ENCODE measurements around the gene KLHDC3. TPM values are rescaled to one million over a fixed set of nuclear protein-coding genes. Genes with fewer than 3 reads are reported as not detected.

The KLHDC3 gene
- total and polyA plus RNA-seq, 2 of the 13 experiments (the other 11 are each of a cell fraction or from before 2014, with no cell fraction given): 78.3 to 91.5 TPM

- TF ChIP-seq CSRNP1 (CRISPR knock-in tag; IDR thresholded peaks at IDR 0.05): peak; percentile 68; the same call in 1 of the 2 replicates
- 0 out of 2 replicates have a peak, but pooled peaks have one; percentile 26 for TF ChIP-seq MLXIP (CRISPR knock-in tag; IDR thresholded peaks at IDR 0.05; ENCODE audit: borderline replicate concordance)
- no peak for TF ChIP-seq TEAD2 (CRISPR knock-in tag; IDR thresholded peaks at IDR 0.05)
- TF ChIP-seq HOXA9 (CRISPR knock-in tag; IDR thresholded peaks at IDR 0.05; ENCODE audit: borderline replicate concordance): peak; percentile 54; the same call in 1 of the 2 replicates
- TF ChIP-seq ZBTB34 (CRISPR knock-in tag; IDR thresholded peaks at IDR 0.05): no peak
- no peak for TF ChIP-seq ZNF121 (CRISPR knock-in tag; IDR thresholded peaks at IDR 0.05)
- TF ChIP-seq ZNF143 (CRISPR knock-in tag; IDR thresholded peaks at IDR 0.05): peak; percentile 73
- peak; percentile 48; the same call in 1 of the 2 replicates for TF ChIP-seq RAD21 (CRISPR knock-in tag; IDR thresholded peaks at IDR 0.05)
- no peak for TF ChIP-seq ZNF615 (CRISPR knock-in tag; IDR thresholded peaks at IDR 0.05; ENCODE audit: borderline replicate concordance)
- no peak for TF ChIP-seq CCAR2 (optimal IDR thresholded peaks at IDR 0.05; ENCODE audit: low read depth, low read length)
- TF ChIP-seq ZNF784 (CRISPR knock-in tag; IDR thresholded peaks at IDR 0.05; ENCODE audit: borderline replicate concordance): peak; percentile 83; the same call in 1 of the 2 replicates
- TF ChIP-seq DNMT1 (CRISPR knock-in tag; IDR thresholded peaks at IDR 0.05): no peak
- TF ChIP-seq ZXDC (CRISPR knock-in tag; IDR thresholded peaks at IDR 0.05): no peak
- TF ChIP-seq GABPB1 (CRISPR knock-in tag; IDR thresholded peaks at IDR 0.05): peak; percentile 95
- peak; percentile 77 for TF ChIP-seq SALL1 (CRISPR knock-in tag; IDR thresholded peaks at IDR 0.05)
- TF ChIP-seq ZNF850 (CRISPR knock-in tag; conservative IDR thresholded peaks at IDR 0.05): no peak
- peak; percentile 63; the same call in 1 of the 2 replicates for TF ChIP-seq AHR (CRISPR knock-in tag; IDR thresholded peaks at IDR 0.05)
- TF ChIP-seq ZSCAN30 (CRISPR knock-in tag; IDR thresholded peaks at IDR 0.05): no peak
- TF ChIP-seq ZNF232 (CRISPR knock-in tag; IDR thresholded peaks at IDR 0.05; ENCODE audit: borderline replicate concordance): peak; percentile 85; the same call in 1 of the 2 replicates
These were observed 7.4 kb downstream of the KLHDC3 start, which contains the start of gene RRP36 (continued) for GRCh38 chr6:43021270-43022047.
